Breast epithelium (tissue), 3 donors: ENCODE data around the gene SLC66A1.

Source experiments
- POLR2A ChIP-seq: fragments of 450-650 bp; IDR thresholded peaks from one replicate; pipeline ENCODE4 v1.6.1; 2016; ENCODE audit warnings: antibody characterized with exemption, mild to moderate bottlenecking, moderate library complexity
- POLR2AphosphoS5 ChIP-seq, 3 donors: sonication (generic); formaldehyde crosslinking; IDR thresholded peaks; one replicate each; pipeline ENCODE4 v1.6.1; 2017; ENCODE audit warnings: antibody characterized with exemption in 3 of 3
- TF ChIP-seq, protein P1 (sequence below), 3 donors: fragments of 450-650 bp; IDR thresholded peaks; one replicate each; pipeline ENCODE4 v1.5.1; 2016 to 2017; ENCODE audit warnings: antibody characterized with exemption in 3 of 3, mild to moderate bottlenecking in 3 of 3, moderate library complexity in 3 of 3

DNA sequence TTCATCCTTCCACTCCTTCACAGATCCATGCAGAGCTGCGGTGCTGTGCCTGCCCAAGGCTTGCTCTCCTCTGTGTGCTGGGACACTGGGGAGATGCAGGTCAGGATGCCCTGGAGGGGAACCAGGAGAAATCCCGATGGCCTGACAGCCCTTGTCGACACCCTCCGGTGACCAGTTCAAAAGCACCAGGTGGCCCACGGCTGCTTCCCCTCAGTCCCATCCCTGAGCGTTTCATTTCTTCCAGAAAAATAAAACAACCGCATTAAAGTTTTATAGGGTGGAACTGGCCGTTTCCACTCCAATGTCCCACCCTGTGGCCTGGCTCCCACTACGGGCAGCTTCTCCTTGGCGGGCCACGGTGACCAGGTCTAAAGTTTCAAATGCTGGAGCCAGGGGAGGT is 48.3 kb downstream of the SLC66A1 start:
- TF ChIP-seq POLR2A (no peak), POLR2AphosphoS5 (IDR thresholded peaks at IDR 0.05) (no peak)
- TF ChIP-seq, protein P1, sequence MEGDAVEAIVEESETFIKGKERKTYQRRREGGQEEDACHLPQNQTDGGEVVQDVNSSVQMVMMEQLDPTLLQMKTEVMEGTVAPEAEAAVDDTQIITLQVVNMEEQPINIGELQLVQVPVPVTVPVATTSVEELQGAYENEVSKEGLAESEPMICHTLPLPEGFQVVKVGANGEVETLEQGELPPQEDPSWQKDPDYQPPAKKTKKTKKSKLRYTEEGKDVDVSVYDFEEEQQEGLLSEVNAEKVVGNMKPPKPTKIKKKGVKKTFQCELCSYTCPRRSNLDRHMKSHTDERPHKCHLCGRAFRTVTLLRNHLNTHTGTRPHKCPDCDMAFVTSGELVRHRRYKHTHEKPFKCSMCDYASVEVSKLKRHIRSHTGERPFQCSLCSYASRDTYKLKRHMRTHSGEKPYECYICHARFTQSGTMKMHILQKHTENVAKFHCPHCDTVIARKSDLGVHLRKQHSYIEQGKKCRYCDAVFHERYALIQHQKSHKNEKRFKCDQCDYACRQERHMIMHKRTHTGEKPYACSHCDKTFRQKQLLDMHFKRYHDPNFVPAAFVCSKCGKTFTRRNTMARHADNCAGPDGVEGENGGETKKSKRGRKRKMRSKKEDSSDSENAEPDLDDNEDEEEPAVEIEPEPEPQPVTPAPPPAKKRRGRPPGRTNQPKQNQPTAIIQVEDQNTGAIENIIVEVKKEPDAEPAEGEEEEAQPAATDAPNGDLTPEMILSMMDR (IDR thresholded peaks at IDR 0.05), result no peak
